Activated CD8-positive, alpha-beta memory T cell treated with anti-CD3 and anti-CD28 coated beads for 48 hours (primary cell): ENCODE measurements around the gene OAT.
"Not testable (repeated sequence)": the region's sequence is repeated elsewhere in the genome, so short reads cannot be mapped to it uniquely, and the experiment has no call there.

Source experiments
- DNase-seq, 3 experiments: peaks; one replicate each; pipeline ENCODE4 v3.0.0-alpha.2; 2020; ENCODE audit warnings: low read depth in 2 of 3, low spot score in 2 of 3

The OAT gene

GRCh38 chr10:124379609-124380193, 39.0 kb downstream of the OAT start:
- no peak for DNase-seq

- DNase-seq: no peak
Observed at GRCh38 chr10:124378881-124379471, 39.7 kb downstream of the OAT start.

GRCh38 chr10:124378271-124378670, 40.5 kb downstream of the OAT start:
- DNase-seq: no peak

- DNase-seq: no peak
Observed at GRCh38 chr10:124377101-124377500, 41.6 kb downstream of the OAT start.

GRCh38 chr10:124376411-124376810, 42.3 kb downstream of the OAT start:
- no peak for DNase-seq

GRCh38 chr10:124375691-124376090, 43.0 kb downstream of the OAT start:
- no peak for DNase-seq

- DNase-seq: no peak
Observed at GRCh38 chr10:124375353-124375614, 43.4 kb downstream of the OAT start.

- no peak for DNase-seq
Observed at GRCh38 chr10:124374535-124375352, 44.0 kb downstream of the OAT start.

- no peak for DNase-seq
Observed at GRCh38 chr10:124372899-124373298, 45.8 kb downstream of the OAT start.

- DNase-seq: no peak
Observed at GRCh38 chr10:124370426-124370825, 48.3 kb downstream of the OAT start.

- DNase-seq: no peak
Observed at GRCh38 chr10:124369986-124370385, 48.7 kb downstream of the OAT start.

GRCh38 chr10:124369533-124369932, 49.2 kb downstream of the OAT start:
- not testable (repeated sequence) for DNase-seq

- DNase-seq: no peak
Observed at GRCh38 chr10:124369066-124369465, 49.7 kb downstream of the OAT start.

GRCh38 chr10:124367936-124368335, 50.8 kb downstream of the OAT start:
- DNase-seq: no peak

GRCh38 chr10:124367414-124367813, 51.3 kb downstream of the OAT start:
- DNase-seq: no peak

- DNase-seq: no peak
Observed at GRCh38 chr10:124366825-124367224, 51.9 kb downstream of the OAT start.

GRCh38 chr10:124366343-124366742, 52.4 kb downstream of the OAT start:
- DNase-seq: no peak

GRCh38 chr10:124364674-124365073, 54.0 kb downstream of the OAT start:
- no peak for DNase-seq

- no peak for DNase-seq
Observed at GRCh38 chr10:124362568-124362967, 56.2 kb downstream of the OAT start.

- DNase-seq: no peak
Observed at GRCh38 chr10:124359336-124359832, 59.3 kb downstream of the OAT start.

GRCh38 chr10:124357561-124357885, 61.2 kb downstream of the OAT start:
- DNase-seq: no peak

- no peak for DNase-seq
Observed at GRCh38 chr10:124356701-124357560, 61.8 kb downstream of the OAT start.
